KMS-11 (cell line): ENCODE results near the gene ABLIM2.

Source experiments
- H2AFZ ChIP-seq: fragments of 200-600 bp; sonication (generic); 2 replicates; pipeline ENCODE4 v1.6.1; 2016; ENCODE audit warnings: antibody characterized with exemption, mixed run types, low read depth
- H3K27ac ChIP-seq: fragments of 200-600 bp; sonication (generic); 2 replicates; pipeline ENCODE4 v1.6.1; 2016; ENCODE audit warnings: mild to moderate bottlenecking, mixed run types
- H3K27me3 ChIP-seq: fragments of 200-600 bp; sonication (generic); 2 replicates; pipeline ENCODE4 v1.6.1; 2017; ENCODE audit warnings: mild to moderate bottlenecking, low read depth, mixed run types, moderate library complexity; ENCODE audit not compliant: insufficient read depth
- H3K36me3 ChIP-seq: fragments of 200-600 bp; sonication (generic); 2 replicates; pipeline ENCODE4 v1.6.1; 2017; ENCODE audit warnings: mild to moderate bottlenecking, mixed run types; ENCODE audit not compliant: insufficient read depth
- H3K4me1 ChIP-seq: fragments of 200-600 bp; sonication (generic); 2 replicates; pipeline ENCODE4 v1.6.1; 2016; ENCODE audit warnings: mild to moderate bottlenecking, low read depth, mixed run types; ENCODE audit not compliant: poor library complexity, severe bottlenecking
- H3K4me2 ChIP-seq: fragments of 200-600 bp; sonication (generic); 2 replicates; pipeline ENCODE4 v1.7.0; 2016; ENCODE audit warnings: mild to moderate bottlenecking, mixed run types
- H3K4me3 ChIP-seq: fragments of 200-600 bp; sonication (generic); IDR thresholded peaks from 2 replicates; pipeline ENCODE4 v1.6.1; 2017; ENCODE audit warnings: low read depth, low read length, mixed read lengths; ENCODE audit not compliant: insufficient read depth
- H3K79me2 ChIP-seq: fragments of 200-600 bp; sonication (generic); 2 replicates; pipeline ENCODE4 v1.6.1; 2016; ENCODE audit warnings: low read depth, mixed run types; ENCODE audit not compliant: insufficient read depth
- H3K9ac ChIP-seq: fragments of 200-600 bp; sonication (generic); 2 replicates; pipeline ENCODE4 v1.6.1; 2016; ENCODE audit warnings: mild to moderate bottlenecking, mixed run types
- H4K20me1 ChIP-seq: fragments of 200-600 bp; sonication (generic); 2 replicates; pipeline ENCODE4 v1.6.1; 2016; ENCODE audit warnings: mild to moderate bottlenecking, mixed run types; ENCODE audit not compliant: insufficient read depth
- CTCF ChIP-seq: fragments of 200-600 bp; sonication (generic); conservative IDR thresholded peaks from 2 replicates; pipeline ENCODE4 v1.6.1; 2017; ENCODE audit warnings: low read depth, mild to moderate bottlenecking, antibody characterized with exemption, low read length, moderate library complexity, mixed read lengths

ABLIM2 gene

GRCh38 chr4:8115203-8115520 is 43.5 kb downstream of the ABLIM2 start:
- H3K9ac ChIP-seq: no peak overlapping the region
- H3K4me3 ChIP-seq: no peak overlapping the region
- no peak overlapping the region for H2AFZ ChIP-seq
- no peak overlapping the region for H3K27ac ChIP-seq
- no peaks in the 10 kb centered on the region for H3K27me3 ChIP-seq
- H4K20me1 ChIP-seq: no peaks in the 10 kb centered on the region
- H3K36me3 ChIP-seq: no peaks in the 10 kb centered on the region
- no peak overlapping the region for H3K4me2 ChIP-seq
- no peaks in the 10 kb centered on the region for H3K79me2 ChIP-seq
- TF ChIP-seq CTCF: no peak
- no peaks in the 10 kb centered on the region for H3K4me1 ChIP-seq

- Histone ChIP-seq H3K4me2 (no peak overlapping the region), H3K27ac (no peak overlapping the region), H4K20me1 (no peaks in the 10 kb centered on the region), H3K79me2 (no peaks in the 10 kb centered on the region), H3K27me3 (no peaks in the 10 kb centered on the region), H2AFZ (no peak overlapping the region), H3K4me1 (no peaks in the 10 kb centered on the region), H3K4me3 (no peak overlapping the region), H3K36me3 (no peaks in the 10 kb centered on the region), H3K9ac (no peak overlapping the region)
- no peak for TF ChIP-seq CTCF
These were observed 44.0 kb downstream of the ABLIM2 start for GRCh38 chr4:8114456-8115202.

- Histone ChIP-seq H2AFZ (no peak overlapping the region), H3K4me2 (no peak overlapping the region), H3K4me1 (no peaks in the 10 kb centered on the region), H3K27ac (no peak overlapping the region), H4K20me1 (no peaks in the 10 kb centered on the region), H3K36me3 (no peaks in the 10 kb centered on the region), H3K4me3 (no peak overlapping the region), H3K27me3 (no peaks in the 10 kb centered on the region), H3K79me2 (no peaks in the 10 kb centered on the region), H3K9ac (no peak overlapping the region)
- TF ChIP-seq CTCF: no peak
These were observed 44.8 kb downstream of the ABLIM2 start for GRCh38 chr4:8113611-8114377.

GRCh38 chr4:8112672-8113071 is 45.9 kb downstream of the ABLIM2 start:
- TF ChIP-seq CTCF: no peak
- H3K27me3 ChIP-seq: no peaks in the 10 kb centered on the region
- no peaks in the 10 kb centered on the region for H4K20me1 ChIP-seq
- no peak overlapping the region for H3K27ac ChIP-seq
- H3K4me1 ChIP-seq: no peaks in the 10 kb centered on the region
- no peak overlapping the region for H3K4me3 ChIP-seq
- no peaks in the 10 kb centered on the region for H3K79me2 ChIP-seq
- H3K4me2 ChIP-seq: no peak overlapping the region
- no peak overlapping the region for H3K9ac ChIP-seq
- H2AFZ ChIP-seq: no peak overlapping the region
- H3K36me3 ChIP-seq: no peaks in the 10 kb centered on the region
